Small intestine (tissue), 7 donors: ENCODE measurements around the gene KDELR3. TPM values are rescaled to one million over a fixed set of nuclear protein-coding genes. Genes with fewer than 3 reads are reported as not detected.

Experiments used
- DNase-seq, 2 donors: peaks; one replicate each; pipeline versions ENCODE4 v3.0.0 to v3.0.0-alpha.2; 2013
- FAIRE-seq: peaks from 2 replicates; lab custom pipeline; 2012; peaks lifted over from hg19 to GRCh38; lab: Jason Lieb, UNC
- H3K27ac ChIP-seq, 3 donors: one replicate each; pipeline ENCODE4 v1.5.1; 2013; ENCODE audit warnings: low read length in 2 of 3, mild to moderate bottlenecking in 2 of 3, control low read depth in 1 of 3, inconsistent platforms in 1 of 3, low read depth in 1 of 3, moderate library complexity in 1 of 3
- H3K27me3 ChIP-seq, 3 donors: one replicate each; pipeline ENCODE4 v1.6.1; 2013; ENCODE audit warnings: low read length in 3 of 3, inconsistent platforms in 1 of 3; ENCODE audit not compliant: control insufficient read depth in 3 of 3, insufficient read depth in 3 of 3
- H3K36me3 ChIP-seq, 3 donors: one replicate each; pipeline ENCODE4 v1.6.1; 2013; ENCODE audit warnings: low read length in 3 of 3, inconsistent platforms in 1 of 3, low read depth in 1 of 3, mild to moderate bottlenecking in 1 of 3, moderate library complexity in 1 of 3; ENCODE audit not compliant: control insufficient read depth in 3 of 3, insufficient read depth in 2 of 3
- H3K4me1 ChIP-seq, 3 donors: one replicate each; pipeline ENCODE4 v1.6.1; 2013; ENCODE audit warnings: low read length in 2 of 3, inconsistent platforms in 1 of 3, low read depth in 1 of 3, mild to moderate bottlenecking in 1 of 3, moderate library complexity in 1 of 3; ENCODE audit not compliant: control insufficient read depth in 3 of 3, insufficient read depth in 2 of 3
- H3K4me3 ChIP-seq, 3 donors: one replicate each; pipeline ENCODE4 v1.5.1; 2013; ENCODE audit warnings: low read length in 3 of 3, control low read depth in 1 of 3, inconsistent platforms in 1 of 3, low read depth in 1 of 3, mild to moderate bottlenecking in 1 of 3, moderate library complexity in 1 of 3
- H3K9me3 ChIP-seq, 2 donors: one replicate each; pipeline ENCODE4 v1.6.1; 2013; ENCODE audit warnings: low read depth in 1 of 2, low read length in 1 of 2; ENCODE audit not compliant: control insufficient read depth in 2 of 2, insufficient read depth in 1 of 2
- WGBS, 3 donors: extraction: QIAGEN DNeasy Blood & Tissue Kit; methylation state at CpG; one replicate each; pipeline ENCODE4 v1.1.7; 2013; 5-methylcytosine and 5-hydroxymethylcytosine counted together
- polyA plus RNA-seq, 4 donors: library from polyadenylated mRNA; stranded (reverse) in 3 of 4; unstranded in 1 of 4; fragments of 200-250 nt in 3 of 4; fragments of 120-200 nt in 1 of 4; gene quantifications; one replicate each; pipeline versions ENCODE4 v1.2.1 to v1.2.3, GENCODE V29; 2013
- donor health status: healthy with polysubstance abuse.
- donor health status: control.
- donor health status: control.
- donor health status: Bipolar disorder and iron deficiency.
- donor health status: healthy.

The KDELR3 gene
- polyA plus RNA-seq, 4 donors: 6.5 to 60.6 (median 10.7) TPM

- Histone ChIP-seq H3K4me1 (peaks cover 0 to 6% (median 0%) of the 10 kb centered on the region in 3 donors), H3K27me3 (no peaks in the 10 kb centered on the region), H3K36me3 (peaks cover 24 to 57% (median 45%) of the 10 kb centered on the region in 3 donors), H3K4me3 (no peak overlapping the region), H3K27ac (no peak overlapping the region), H3K9me3 (no peaks in the 10 kb centered on the region)
- DNase-seq (no peak), FAIRE-seq (no peak)
- 75 to 83% (median 75%) methylated on average over 3 of the region's 3 CpGs for WGBS, 3 donors
Observed at GRCh38 chr22:38497869-38498268, 30.0 kb downstream of the KDELR3 start.

DNA sequence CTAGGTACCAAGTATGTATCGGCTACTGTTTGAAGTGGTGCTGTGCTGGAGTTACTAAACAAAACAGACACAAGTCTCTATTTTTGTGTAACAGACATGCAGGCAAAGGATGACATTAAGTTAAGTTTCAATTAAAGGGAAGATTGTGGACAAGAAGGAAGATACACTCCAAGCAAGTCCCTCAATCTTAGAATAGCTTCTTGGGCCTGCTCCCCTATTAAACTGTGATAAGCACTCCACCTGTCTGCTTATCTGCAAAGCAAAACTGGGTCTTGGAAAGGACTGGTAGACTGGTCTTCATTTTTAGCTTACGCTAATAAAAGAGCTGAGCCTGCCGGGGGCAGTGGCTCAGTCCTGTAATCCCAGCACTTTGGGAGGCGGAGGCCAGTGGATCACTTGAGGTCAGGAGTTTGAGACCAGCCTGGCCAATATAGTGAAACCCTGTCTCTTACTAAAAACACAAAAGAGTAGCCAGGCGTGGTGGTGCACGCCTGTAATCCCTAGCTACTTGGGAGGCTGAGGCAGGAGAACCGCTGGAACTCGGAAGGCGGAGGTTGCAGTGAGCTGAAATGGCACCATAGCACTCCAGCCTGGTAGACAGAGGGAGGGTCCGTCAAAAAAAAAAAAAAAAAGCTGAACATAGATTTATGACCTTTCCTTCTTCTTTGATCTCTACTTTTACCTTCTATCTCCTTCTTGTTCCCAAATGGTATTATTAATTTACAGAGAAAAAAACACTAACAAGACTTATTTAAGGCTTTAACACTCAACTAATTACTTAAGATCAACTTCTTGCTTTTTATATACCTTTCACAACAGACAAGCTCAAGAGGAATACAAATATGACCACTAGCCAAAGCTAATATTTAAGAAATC, 34.1 kb downstream of the KDELR3 start:
- peak overlapping the region in 1 of 3 donors; percentile 1 for H3K4me3 ChIP-seq
- H3K9me3 ChIP-seq: peaks cover 0 to 3% of the 10 kb centered on the region in 2 donors
- H3K27me3 ChIP-seq: no peaks in the 10 kb centered on the region
- peaks cover 0 to 8% (median 3%) of the 10 kb centered on the region in 3 donors for H3K4me1 ChIP-seq
- H3K27ac ChIP-seq: no peak overlapping the region
- 82 to 86% (median 83%) methylated on average over 10 of the region's 10 CpGs for WGBS, 3 donors
- H3K36me3 ChIP-seq: peaks cover 13 to 34% (median 17%) of the 10 kb centered on the region in 3 donors
- no peak for FAIRE-seq
- no peak for DNase-seq

- 22 to 50% (median 49%) methylated on average over 4 of the region's 4 CpGs for WGBS, 3 donors
- Histone ChIP-seq H3K4me3 (peak overlapping the region; percentile 13 to 35 (median 22)), H3K27ac (no peak overlapping the region)
Observed at GRCh38 chr22:38503021-38503420, 35.1 kb downstream of the KDELR3 start.

DNA sequence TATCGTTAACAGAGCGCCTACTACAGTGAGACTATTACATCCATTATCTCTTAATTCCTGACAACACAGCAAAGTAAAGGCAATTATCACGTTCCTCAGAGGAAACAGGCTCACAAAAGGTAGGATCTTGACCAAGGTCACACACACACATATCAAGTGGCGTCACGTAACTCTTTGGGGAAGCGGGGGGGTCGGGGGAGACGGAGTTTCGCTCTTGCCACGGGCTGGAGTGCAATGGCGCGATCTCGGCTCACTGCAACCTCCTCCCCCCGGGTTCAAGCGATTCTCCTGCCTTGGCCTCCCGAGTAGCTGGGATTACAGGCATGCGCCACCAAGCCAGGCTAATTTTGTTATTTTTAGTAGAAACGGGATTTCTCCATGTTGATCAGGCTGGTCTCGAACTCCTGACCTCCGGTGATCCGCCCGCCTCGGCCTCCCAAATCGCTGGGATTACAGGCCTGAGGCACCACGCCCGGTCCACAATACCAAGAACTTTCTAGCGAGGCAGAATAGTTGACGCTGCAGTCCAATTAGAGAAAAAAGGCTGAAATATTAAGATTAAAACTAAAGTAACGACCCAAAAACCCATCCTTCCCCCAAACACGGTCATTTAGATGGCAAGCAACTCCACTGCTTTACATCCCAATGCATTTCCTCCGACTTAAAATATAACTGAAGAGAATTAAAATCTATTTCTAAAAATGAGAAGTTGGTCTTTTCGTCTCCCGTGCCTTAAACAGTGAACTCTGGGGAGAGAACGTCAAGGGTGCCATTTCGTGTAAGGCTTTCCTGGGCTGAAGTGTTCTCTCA, 37.0 kb downstream of the KDELR3 start:
- H3K9me3 ChIP-seq: peaks cover 0 to 9% of the 10 kb centered on the region in 2 donors
- H3K4me1 ChIP-seq: peaks cover 0 to 10% (median 3%) of the 10 kb centered on the region in 3 donors
- H3K27ac ChIP-seq: peak overlapping the region; percentile 92 to 100 (median 98)
- DNase-seq (peak; percentile 68 to 77), FAIRE-seq (no peak)
- peaks cover 0 to 17% (median 7%) of the 10 kb centered on the region in 3 donors for H3K36me3 ChIP-seq
- 1% methylated on average over 35 of the region's 35 CpGs for whole genome bisulfite sequencing, 3 donors
- H3K27me3 ChIP-seq: no peaks in the 10 kb centered on the region
- H3K4me3 ChIP-seq: peak overlapping the region; percentile 60 to 100 (median 76)

More at GRCh38 chr22:38503021-38503420, 35.1 kb downstream of the KDELR3 start:
- Histone ChIP-seq H3K36me3 (peaks cover 8 to 28% (median 11%) of the 10 kb centered on the region in 3 donors), H3K9me3 (peaks cover 0 to 9% of the 10 kb centered on the region in 2 donors), H3K4me1 (peaks cover 0 to 10% (median 3%) of the 10 kb centered on the region in 3 donors), H3K27me3 (no peaks in the 10 kb centered on the region)
- no peak for DNase-seq
- no peak for FAIRE-seq

DNA sequence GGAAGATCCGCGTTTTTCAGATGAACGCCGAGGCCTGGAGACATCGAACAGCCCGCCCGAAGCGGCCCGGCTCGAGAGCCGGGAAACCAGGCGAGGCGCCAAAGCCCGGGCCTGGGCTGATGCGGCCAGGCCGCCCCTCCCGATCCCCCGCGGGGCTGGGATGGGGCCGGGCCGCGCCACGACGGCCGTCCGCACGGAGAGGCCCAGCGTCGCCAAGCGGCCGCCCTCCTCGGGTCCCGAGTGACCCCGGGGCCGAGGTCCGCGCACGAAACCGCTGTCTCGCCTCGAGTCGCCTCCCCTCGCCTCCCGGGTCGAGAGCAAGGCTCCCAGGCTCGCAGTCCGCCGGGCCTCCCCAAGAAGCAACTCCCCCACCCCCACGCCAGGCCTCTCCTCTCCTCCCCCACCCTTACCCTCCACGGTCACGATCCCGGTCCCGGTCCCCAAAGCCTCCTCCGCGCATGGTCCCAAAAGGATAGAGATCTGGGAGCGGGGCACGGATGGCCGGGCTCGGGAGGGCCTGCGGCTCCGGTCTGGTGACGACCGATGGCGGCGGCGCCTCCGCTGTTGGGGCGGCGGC, 37.7 kb downstream of the KDELR3 start:
- peak; percentile 74 to 93 for DNase-seq
- Histone ChIP-seq H3K27ac (peak overlapping the region; percentile 92 to 100 (median 98)), H3K9me3 (peaks cover 0 to 9% of the 10 kb centered on the region in 2 donors), H3K36me3 (peaks cover 0 to 10% (median 5%) of the 10 kb centered on the region in 3 donors), H3K4me3 (peak overlapping the region; percentile 60 to 100 (median 76)), H3K4me1 (peaks cover 0 to 10% (median 3%) of the 10 kb centered on the region in 3 donors), H3K27me3 (no peaks in the 10 kb centered on the region)
- no peak for FAIRE-seq
- WGBS, 3 donors: 0% methylated on average over 49 to 69 of the region's 69 CpGs

- FAIRE-seq: no peak
- peak within 1 kb of the TSS; percentile 92 to 100 (median 99) for H3K27ac ChIP-seq
- WGBS, 3 donors: 0 to 3% (median 0%) methylated on average over 83 of the region's 83 CpGs
Observed at GRCh38 chr22:38506118-38506962, 38.4 kb downstream of the KDELR3 start, which contains the start of gene DDX17. TSS of gene DDX17 (minus strand) at chr22:38506311.

DNA sequence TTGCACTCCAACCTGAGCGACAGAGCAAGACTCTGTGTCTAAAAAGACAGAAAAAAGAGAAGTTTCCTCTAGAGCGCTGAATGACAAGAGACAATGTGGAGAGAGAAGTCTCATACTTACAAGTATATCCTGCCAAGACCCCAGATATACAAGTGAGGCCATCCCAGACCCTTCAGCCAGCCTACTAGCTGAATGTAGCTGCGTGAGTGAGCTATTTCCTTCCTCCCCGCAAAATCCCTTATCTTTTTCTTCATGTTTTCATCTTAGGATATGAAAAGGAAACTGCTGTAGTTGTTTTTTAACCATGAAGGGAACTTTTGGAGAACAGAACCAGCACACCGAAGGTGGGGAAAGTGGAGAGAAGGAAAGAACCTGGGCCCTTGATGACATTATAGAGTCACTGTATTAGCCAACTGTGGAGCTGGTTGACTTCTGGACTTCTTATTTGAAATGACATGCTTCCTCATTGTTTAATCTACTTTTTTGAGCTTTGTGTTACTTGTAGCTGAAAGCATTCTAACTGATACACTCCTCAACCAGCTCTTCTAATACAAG, 42.6 kb downstream of the KDELR3 start:
- FAIRE-seq: no peak
- H3K27ac ChIP-seq: no peak overlapping the region
- WGBS, 3 donors: 86 to 97% (median 95%) methylated on average over 5 of the region's 5 CpGs

More at GRCh38 chr22:38506118-38506962, 38.4 kb downstream of the KDELR3 start, which contains the start of gene DDX17:
- Histone ChIP-seq H3K9me3 (peaks cover 0 to 9% of the 10 kb centered on the region in 2 donors), H3K36me3 (peaks cover 0 to 8% (median 5%) of the 10 kb centered on the region in 3 donors), H3K4me3 (peak within 1 kb of the TSS; percentile 60 to 100 (median 76)), H3K4me1 (peaks cover 0 to 10% (median 3%) of the 10 kb centered on the region in 3 donors), H3K27me3 (no peaks in the 10 kb centered on the region)
- peak; percentile 98 to 99 for DNase-seq

More for the DNA sequence above, 42.6 kb downstream of the KDELR3 start:
- peak overlapping the region in 1 of 3 donors; percentile 1 for H3K4me3 ChIP-seq
- H3K27me3 ChIP-seq: no peaks in the 10 kb centered on the region
- H3K36me3 ChIP-seq: no peaks in the 10 kb centered on the region
- DNase-seq: no peak
- H3K9me3 ChIP-seq: peaks cover 0 to 9% of the 10 kb centered on the region in 2 donors
- peaks cover 0 to 3% (median 2%) of the 10 kb centered on the region in 3 donors for H3K4me1 ChIP-seq
